Heart right ventricle (tissue), 16 donors: ENCODE results near the gene ABHD18. TPM values are rescaled to one million over a fixed set of nuclear protein-coding genes. Genes with fewer than 3 reads are reported as not detected.

Experiments used
- ATAC-seq, 8 donors: fragments of 200-7000 bp; cut with Tn5 transposase; one replicate each; pipeline ENCODE4 v1.9.1; 2020; ENCODE audit warnings: mild to moderate bottlenecking in 8 of 8, moderate library complexity in 8 of 8, moderate number of reproducible peaks in 1 of 8
- DNase-seq, 2 donors: peaks; one replicate each; pipeline ENCODE4 v3.0.0-alpha.2; 2020
- H3K27ac ChIP-seq, 10 donors: fragments of 200-600 bp; sonication (generic) in 2 of 10; one replicate each; pipeline versions ENCODE4 v1.5.0 to v1.8.0; 2020 to 2022; ENCODE audit warnings: mild to moderate bottlenecking in 3 of 10
- H3K27me3 ChIP-seq, 7 donors: fragments of 200-600 bp; one replicate each; pipeline ENCODE4 v1.8.0; 2021 to 2022; ENCODE audit warnings: mild to moderate bottlenecking in 2 of 7
- H3K36me3 ChIP-seq, 9 donors: fragments of 200-600 bp; sonication (generic) in 1 of 9; one replicate each; pipeline versions ENCODE4 v1.5.0 to v1.8.0; 2020 to 2022; ENCODE audit warnings: mild to moderate bottlenecking in 2 of 9
- H3K4me1 ChIP-seq, 9 donors: fragments of 200-600 bp; sonication (generic) in 1 of 9; one replicate each; pipeline versions ENCODE4 v1.5.0 to v1.8.0; 2020 to 2022; ENCODE audit warnings: mild to moderate bottlenecking in 4 of 9
- H3K4me3 ChIP-seq, 10 donors: fragments of 200-600 bp; sonication (generic) in 2 of 10; one replicate each; pipeline versions ENCODE4 v1.5.0 to v1.8.0; 2020 to 2022; ENCODE audit warnings: mild to moderate bottlenecking in 7 of 10, moderate library complexity in 2 of 10
- H3K9me3 ChIP-seq, 11 donors: fragments of 200-600 bp in 10 of 11; sonication (generic) in 2 of 11; one replicate each; pipeline versions ENCODE4 v1.5.0 to v1.8.0; 2013 to 2022; ENCODE audit warnings: mild to moderate bottlenecking in 2 of 11, control low read depth in 1 of 11, moderate library complexity in 1 of 11
- CTCF ChIP-seq, 9 donors: fragments of 200-600 bp; sonication (generic) in 2 of 9; IDR thresholded peaks; one replicate each; pipeline versions ENCODE4 v1.5.0 to v1.8.0; 2021 to 2022; ENCODE audit warnings: antibody characterized with exemption in 9 of 9, mild to moderate bottlenecking in 5 of 9, moderate library complexity in 1 of 9
- WGBS, 2 donors: extraction: QIAGEN DNeasy Blood & Tissue Kit; methylation state at CpG; one replicate each; pipeline ENCODE4 v1.1.7; 2013; ENCODE audit warnings: inconsistent platforms in 1 of 2; 5-methylcytosine and 5-hydroxymethylcytosine counted together
- intact Hi-C, 10 donors: fragments of 100-400 bp; cut with DNase I; formaldehyde crosslinking; loops; one replicate each; pipeline versions ENCODE4 v1.11.1 to v1.14.2; 2022
- polyA plus RNA-seq, 2 donors: library from polyadenylated mRNA; stranded (reverse); fragments of 200-250 nt; gene quantifications; one replicate each; pipeline ENCODE4 v1.2.3, GENCODE V29; 2013
- total RNA-seq, 10 donors: library from RNA; stranded (reverse); fragmentation: NEBNext Ultra II Directional in 3 of 10; extraction: Animal tissue kit (Norgen Biotek cat#: 25700) in 3 of 10; gene quantifications; one replicate each; pipeline versions ENCODE4 v1.2.1 to v1.2.4, GENCODE V29; 2021 to 2023
- donor health status: Arrhythmogenic right ventricular cardiomyopathy.
- donor health status: ischemic (EF 13 %, LVEDD 7.1; RV severe dilation, severe dysfunction).
- donor health status: healthy with polysubstance abuse.
- donor health status: DM: no; HTN: yes; CAD: no.
- donor health status: DM: no; HTN: no; CAD: no.
- donor health status: ischemic (EF 25% LVEDD 6.9; RV normal size, moderate dysfunction).
- donor health status: ischemic (EF 25% LVEDD 5.7; RV mildly dilated, moderate dysfunction).
- donor health status: healthy.
- donor health status: DM: yes; HTN: yes; CAD: no.
- donor health status: Ischemic cardiomyopathy.
- donor health status: ischemic (EF 35%, LVEDD 5.7; RV mildly dilated, moderate dysfunction).
- donor health status: nonischemic (EF 11% LVEDD 7.7; RV severe dilation, severe dysfunction).
- donor health status: DM: yes; HTN: yes; CAD: no.
- donor health status: PGD.
- donor health status: ischemic (EF 29% LVEDD 5.4; RV normal size, mild dysfunction).
- donor health status: nonischemic (EF 23%, LVEDD 6.1; RV moderate dilation, normal function).

ABHD18 gene
- total and polyA plus RNA-seq, 12 donors: 4.7 to 55.9 (median 18.2) TPM

DNA sequence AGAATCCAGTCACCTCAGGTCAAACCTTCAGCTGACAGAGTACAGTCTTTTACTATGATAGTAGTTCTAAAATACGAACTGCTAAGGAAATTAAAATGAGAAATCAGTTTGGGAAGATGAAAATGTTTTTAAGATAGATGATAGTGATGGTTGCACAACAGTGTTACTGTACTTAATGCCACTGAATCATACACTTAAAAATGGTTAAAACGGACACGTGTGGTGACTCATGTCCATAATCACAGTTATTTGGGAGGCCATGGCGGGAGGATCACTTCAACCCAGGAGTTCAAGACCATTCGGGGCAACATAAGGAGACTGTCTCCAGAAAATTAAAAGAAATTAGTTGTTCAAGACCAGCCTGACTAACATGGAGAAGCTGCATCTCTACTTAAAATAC lies 41.4 kb downstream of the ABHD18 start:
- WGBS, 2 donors: 92 to 96% methylated on average over 5 of the region's 5 CpGs
- Histone ChIP-seq H3K4me1 (no peaks in the 10 kb centered on the region), H3K27me3 (no peaks in the 10 kb centered on the region), H3K4me3 (no peak overlapping the region), H3K36me3 (peaks cover 0 to 65% (median 8%) of the 10 kb centered on the region in 9 donors), H3K9me3 (no peaks in the 10 kb centered on the region), H3K27ac (no peak overlapping the region)
- no peak for ATAC-seq
- no peak for TF ChIP-seq CTCF (IDR thresholded peaks at IDR 0.05)
- intact Hi-C loops: no loop called here
- no peak for DNase-seq

DNA sequence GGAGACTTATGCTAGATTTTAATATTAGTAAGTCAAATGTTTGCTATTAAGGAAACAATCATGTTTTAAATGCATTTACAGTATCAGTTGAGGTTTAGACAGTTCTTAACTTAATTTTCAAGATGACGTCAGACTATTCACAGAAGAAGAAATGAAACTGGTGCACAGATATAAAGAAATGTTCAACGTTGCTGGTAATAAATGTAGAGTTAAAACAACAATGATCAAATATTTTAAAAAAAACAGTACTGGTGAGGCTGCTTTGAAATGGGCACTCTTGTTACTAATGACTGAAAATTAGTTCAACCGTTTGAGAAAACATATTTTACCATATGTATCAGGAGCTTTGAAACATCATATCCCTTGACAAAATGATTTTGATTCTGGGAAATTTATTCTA lies 44.2 kb downstream of the ABHD18 start:
- WGBS, 2 donors: 79 to 82% methylated on average over 3 of the region's 3 CpGs
- intact Hi-C loops: no loop called here
- Histone ChIP-seq H3K36me3 (peaks cover 0 to 70% (median 11%) of the 10 kb centered on the region in 9 donors), H3K27ac (no peak overlapping the region), H3K4me3 (no peak overlapping the region), H3K4me1 (no peaks in the 10 kb centered on the region), H3K27me3 (no peaks in the 10 kb centered on the region), H3K9me3 (no peaks in the 10 kb centered on the region)
- no peak for TF ChIP-seq CTCF (IDR thresholded peaks at IDR 0.05)
- DNase-seq (no peak), ATAC-seq (no peak)

GRCh38 chr4:128025319-128025718 lies 60.1 kb downstream of the ABHD18 start:
- TF ChIP-seq CTCF (IDR thresholded peaks at IDR 0.05): no peak
- peaks cover 0 to 5% (median 0%) of the 10 kb centered on the region in 11 donors for H3K9me3 ChIP-seq
- no peaks in the 10 kb centered on the region for H3K27me3 ChIP-seq
- ATAC-seq: no peak
- intact Hi-C loops: loop anchor here in 1 of 10 donors (1.0 kb wide), 1 partner anchor 32 kb away; no protein-coding TSS in a partner anchor
- H3K4me1 ChIP-seq: no peaks in the 10 kb centered on the region
- H3K27ac ChIP-seq: no peak overlapping the region
- H3K36me3 ChIP-seq: peaks cover 0 to 100% (median 62%) of the 10 kb centered on the region in 9 donors
- no peak overlapping the region for H3K4me3 ChIP-seq
- no peak for DNase-seq

- Histone ChIP-seq H3K4me3 (no peak overlapping the region), H3K27me3 (no peaks in the 10 kb centered on the region), H3K27ac (no peak overlapping the region), H3K36me3 (peaks cover 0 to 94% (median 35%) of the 10 kb centered on the region in 9 donors), H3K9me3 (peaks cover 0 to 5% (median 0%) of the 10 kb centered on the region in 11 donors), H3K4me1 (no peaks in the 10 kb centered on the region)
- intact Hi-C loops: no loop called here
- no peak for TF ChIP-seq CTCF (IDR thresholded peaks at IDR 0.05)
- ATAC-seq: no peak
- no peak for DNase-seq
- WGBS, 2 donors: 96 to 99% methylated on average over 4 of the region's 4 CpGs
These were observed 64.7 kb downstream of the ABHD18 start for GRCh38 chr4:128029907-128030306.
